Loucy (cell line): ENCODE measurements around the gene PDLIM3.

Experiments used
- CTCF ChIP-seq: fragments of 200-600 bp; sonication (generic); conservative IDR thresholded peaks from 2 replicates; pipeline ENCODE4 v1.5.1; 2014; ENCODE audit warnings: mild to moderate bottlenecking, antibody characterized with exemption, low read length
- EZH2phosphoT487 ChIP-seq: fragments of 200-600 bp; IDR thresholded peaks from 2 replicates; pipeline ENCODE4 v1.6.1; 2018; ENCODE audit warnings: antibody characterized with exemption, mild to moderate bottlenecking, moderate library complexity, borderline replicate concordance

- no peak for TF ChIP-seq CTCF
- TF ChIP-seq EZH2phosphoT487 = no peak
Measured at GRCh38 chr4:185580699-185581098, 45.4 kb upstream of the PDLIM3 start.
